GM12872 (cell line): Measurements from ENCODE around the gene PPME1.

ENCODE experiments used
- CTCF ChIP-seq: IDR thresholded peaks from 3 replicates; pipeline ENCODE4 v1.5.1; 2011; ENCODE audit warnings: low read depth, mild to moderate bottlenecking, low read length, moderate library complexity; ENCODE audit not compliant: insufficient read depth

The PPME1 gene

GRCh38 chr11:74206746-74207145 is 35.7 kb downstream of the PPME1 start:
- TF ChIP-seq CTCF = no peak

- TF ChIP-seq CTCF = no peak
Measured at GRCh38 chr11:74208507-74208906, 37.4 kb downstream of the PPME1 start.

- TF ChIP-seq CTCF = no peak
Measured at GRCh38 chr11:74212533-74212932, 41.4 kb downstream of the PPME1 start.

GRCh38 chr11:74220376-74220775 is 49.3 kb downstream of the PPME1 start:
- no peak for TF ChIP-seq CTCF

- TF ChIP-seq CTCF = no peak
Measured at GRCh38 chr11:74221816-74222215, 50.7 kb downstream of the PPME1 start.

- no peak for TF ChIP-seq CTCF
Measured at GRCh38 chr11:74225565-74225964, 54.5 kb downstream of the PPME1 start.

- no peak for TF ChIP-seq CTCF
Measured at GRCh38 chr11:74226907-74227306, 55.8 kb downstream of the PPME1 start.
